ENCODE measurements around the gene NOM1.

Gene NOM1

GRCh38 chr7:157003445-157003755 lies 53.9 kb downstream of the NOM1 start:
- DNase-seq (no peak), ATAC-seq (ENCODE audit: insufficient read depth, low read depth) (no peak)
- no peak overlapping the region for H3K9ac ChIP-seq (ENCODE audit: low read depth, low read length)
- H3K27ac ChIP-seq (ENCODE audit: low read length) = no peak overlapping the region
- no peaks in the 10 kb centered on the region for H3K9me3 ChIP-seq (ENCODE audit: insufficient read depth, low read length, severe bottlenecking)
- H4K20me1 ChIP-seq (ENCODE audit: insufficient read depth, low read length) = no peaks in the 10 kb centered on the region
- no peak overlapping the region for H3K4me3 ChIP-seq (ENCODE audit: low read depth in 1 of 2, low read length in 2 of 2)
- no peaks in the 10 kb centered on the region for H3K4me1 ChIP-seq (ENCODE audit: insufficient read depth, low read length)
- H2AFZ ChIP-seq (ENCODE audit: low read depth, low read length) = no peak overlapping the region
- no peak overlapping the region for H3K4me2 ChIP-seq (ENCODE audit: insufficient read depth, low read length)
- H3K36me3 ChIP-seq (ENCODE audit: insufficient read depth, low read length) = no peaks in the 10 kb centered on the region
- no peaks in the 10 kb centered on the region for H3K27me3 ChIP-seq (ENCODE audit: insufficient read depth, low read length, poor library complexity)
- H3K79me2 ChIP-seq (ENCODE audit: insufficient read depth, low read length) = no peaks in the 10 kb centered on the region
- no peak for TF ChIP-seq EZH2 (IDR thresholded peaks at IDR 0.05; ENCODE audit: borderline replicate concordance, low read depth, low read length, severe bottlenecking)
- no peak for TF ChIP-seq CTCF (IDR thresholded peaks at IDR 0.05; ENCODE audit: borderline replicate concordance, extremely low read depth, low read length, poor library complexity, severe bottlenecking)

GRCh38 chr7:157003756-157004520 lies 54.4 kb downstream of the NOM1 start:
- Histone ChIP-seq H3K4me1 (ENCODE audit: insufficient read depth, low read length) (no peaks in the 10 kb centered on the region), H3K4me3 (ENCODE audit: low read depth in 1 of 2, low read length in 2 of 2) (no peak overlapping the region), H3K79me2 (ENCODE audit: insufficient read depth, low read length) (no peaks in the 10 kb centered on the region), H3K4me2 (ENCODE audit: insufficient read depth, low read length) (no peak overlapping the region), H3K9ac (ENCODE audit: low read depth, low read length) (no peak overlapping the region), H3K9me3 (ENCODE audit: insufficient read depth, low read length, severe bottlenecking) (no peaks in the 10 kb centered on the region), H3K27me3 (ENCODE audit: insufficient read depth, low read length, poor library complexity) (no peaks in the 10 kb centered on the region), H3K27ac (ENCODE audit: low read length) (no peak overlapping the region), H2AFZ (ENCODE audit: low read depth, low read length) (no peak overlapping the region), H3K36me3 (ENCODE audit: insufficient read depth, low read length) (no peaks in the 10 kb centered on the region), H4K20me1 (ENCODE audit: insufficient read depth, low read length) (no peaks in the 10 kb centered on the region)
- DNase-seq (no peak), ATAC-seq (ENCODE audit: insufficient read depth, low read depth) (no peak)
- TF ChIP-seq CTCF (IDR thresholded peaks at IDR 0.05; ENCODE audit: borderline replicate concordance, extremely low read depth, low read length, poor library complexity, severe bottlenecking) = no peak
- no peak for TF ChIP-seq EZH2 (IDR thresholded peaks at IDR 0.05; ENCODE audit: borderline replicate concordance, low read depth, low read length, severe bottlenecking)

GRCh38 chr7:157004521-157005455 lies 55.3 kb downstream of the NOM1 start:
- Histone ChIP-seq H3K36me3 (ENCODE audit: insufficient read depth, low read length) (no peaks in the 10 kb centered on the region), H3K4me3 (ENCODE audit: low read depth in 1 of 2, low read length in 2 of 2) (no peak overlapping the region), H3K9ac (ENCODE audit: low read depth, low read length) (no peak overlapping the region), H3K27ac (ENCODE audit: low read length) (no peak overlapping the region), H3K4me1 (ENCODE audit: insufficient read depth, low read length) (no peaks in the 10 kb centered on the region), H4K20me1 (ENCODE audit: insufficient read depth, low read length) (no peaks in the 10 kb centered on the region), H3K79me2 (ENCODE audit: insufficient read depth, low read length) (no peaks in the 10 kb centered on the region), H3K9me3 (ENCODE audit: insufficient read depth, low read length, severe bottlenecking) (no peaks in the 10 kb centered on the region), H3K27me3 (ENCODE audit: insufficient read depth, low read length, poor library complexity) (no peaks in the 10 kb centered on the region), H3K4me2 (ENCODE audit: insufficient read depth, low read length) (no peak overlapping the region), H2AFZ (ENCODE audit: low read depth, low read length) (no peak overlapping the region)
- no peak for ATAC-seq (ENCODE audit: insufficient read depth, low read depth)
- DNase-seq = no peak
- TF ChIP-seq CTCF (IDR thresholded peaks at IDR 0.05; ENCODE audit: borderline replicate concordance, extremely low read depth, low read length, poor library complexity, severe bottlenecking) = no peak
